Progenitor cell of endocrine pancreas (in vitro differentiated cells): ENCODE results near the gene FBXW10. TPM values are rescaled to one million over a fixed set of nuclear protein-coding genes. Genes with fewer than 3 reads are reported as not detected.
"Not testable (repeated sequence)": the region's sequence is repeated elsewhere in the genome, so short reads cannot be mapped to it uniquely, and the experiment has no call there.

Experiments
- DNase-seq: peaks from one replicate; pipeline ENCODE4 v3.0.0; 2021; ENCODE audit warnings: low spot score; ENCODE audit not compliant: unreplicated experiment
- H3K27ac Mint-ChIP-seq: 2 replicates; pipeline ENCODE4 v1.8.0; 2021; ENCODE audit warnings: mild to moderate bottlenecking, moderate library complexity, mixed read lengths
- H3K27me3 Mint-ChIP-seq: 2 replicates; pipeline ENCODE4 v1.8.0; 2021; ENCODE audit warnings: mixed read lengths
- H3K36me3 Mint-ChIP-seq: 2 replicates; pipeline ENCODE4 v1.8.0; 2022; ENCODE audit warnings: mixed read lengths; ENCODE audit not compliant: insufficient read depth
- H3K4me1 Mint-ChIP-seq: 2 replicates; pipeline ENCODE4 v1.8.0; 2021; ENCODE audit warnings: low read depth, mixed read lengths
- H3K4me3 Mint-ChIP-seq: 2 replicates; pipeline ENCODE4 v1.8.0; 2021; ENCODE audit warnings: low read depth, mild to moderate bottlenecking, moderate library complexity, mixed read lengths
- H3K9me3 Mint-ChIP-seq: 2 replicates; pipeline ENCODE4 v1.8.0; 2021; ENCODE audit warnings: low read depth, mixed read lengths
- CTCF ChIP-seq: fragments of 200-600 bp; sonication (generic); IDR thresholded peaks from one replicate; pipeline ENCODE4 v1.5.0; 2021; ENCODE audit warnings: antibody characterized with exemption, mild to moderate bottlenecking; ENCODE audit not compliant: unreplicated experiment
- total RNA-seq: library from RNA; stranded (reverse); gene quantifications from 2 replicates; pipeline ENCODE4 v1.2.1, GENCODE V29; 2021

The FBXW10 gene
- total RNA-seq, 1 donor from 2014 or later = 0.12 TPM

GRCh38 chr17:18758344-18758743 lies 14.5 kb downstream of the FBXW10 start:
- DNase-seq, H3K27ac Mint-ChIP-seq, H3K4me1 Mint-ChIP-seq, H3K9me3 Mint-ChIP-seq, H3K36me3 Mint-ChIP-seq, H3K27me3 Mint-ChIP-seq, H3K4me3 Mint-ChIP-seq: not testable (repeated sequence)

GRCh38 chr17:18760221-18760620 lies 16.4 kb downstream of the FBXW10 start:
- not testable (repeated sequence) for H3K9me3 Mint-ChIP-seq, H3K4me3 Mint-ChIP-seq, H3K4me1 Mint-ChIP-seq, H3K36me3 Mint-ChIP-seq, DNase-seq, H3K27ac Mint-ChIP-seq, H3K27me3 Mint-ChIP-seq

- peaks cover 27% of the 10 kb centered on the region for H3K4me1 Mint-ChIP-seq
- not testable (repeated sequence) for H3K27me3 Mint-ChIP-seq, H3K9me3 Mint-ChIP-seq, H3K27ac Mint-ChIP-seq, DNase-seq, H3K4me3 Mint-ChIP-seq, H3K36me3 Mint-ChIP-seq
These were observed 26.7 kb downstream of the FBXW10 start for GRCh38 chr17:18770572-18770971.

GRCh38 chr17:18771066-18771465 lies 27.2 kb downstream of the FBXW10 start:
- not testable (repeated sequence) for H3K9me3 Mint-ChIP-seq, H3K27ac Mint-ChIP-seq, H3K36me3 Mint-ChIP-seq, DNase-seq, H3K27me3 Mint-ChIP-seq, H3K4me3 Mint-ChIP-seq
- peaks cover 27% of the 10 kb centered on the region for H3K4me1 Mint-ChIP-seq

- no peak for TF ChIP-seq CTCF
- no peaks in the 10 kb centered on the region for H3K36me3 Mint-ChIP-seq
- no peak for DNase-seq
- H3K4me3 Mint-ChIP-seq = no peak overlapping the region
- no peaks in the 10 kb centered on the region for H3K9me3 Mint-ChIP-seq
- H3K4me1 Mint-ChIP-seq = peaks cover 27% of the 10 kb centered on the region
- no peaks in the 10 kb centered on the region for H3K27me3 Mint-ChIP-seq
- H3K27ac Mint-ChIP-seq = no peak overlapping the region
These were observed 28.6 kb downstream of the FBXW10 start for GRCh38 chr17:18772471-18772870.

GRCh38 chr17:18780991-18781718 lies 37.3 kb downstream of the FBXW10 start, which contains the start of gene TVP23B:
Gene TVP23B (plus strand): TSS chr17:18781183. CDS start chr17:18781294, 111 bp downstream.
- H3K36me3 Mint-ChIP-seq, H3K9me3 Mint-ChIP-seq, H3K27me3 Mint-ChIP-seq: not testable (repeated sequence)
- Mint-ChIP-seq H3K27ac (peak within 1 kb of the TSS; percentile 97), H3K4me3 (peak within 1 kb of the TSS; percentile 82), H3K4me1 (peaks cover 15% of the 10 kb centered on the region)
- peak; percentile 93 for DNase-seq

- H3K4me3 Mint-ChIP-seq = peak overlapping the region; percentile 71
- H3K4me1 Mint-ChIP-seq = peaks cover 15% of the 10 kb centered on the region
- DNase-seq, H3K36me3 Mint-ChIP-seq, H3K9me3 Mint-ChIP-seq, H3K27me3 Mint-ChIP-seq: not testable (repeated sequence)
- H3K27ac Mint-ChIP-seq = peak overlapping the region; percentile 73
These were observed 38.0 kb downstream of the FBXW10 start for GRCh38 chr17:18781805-18782204.

- Mint-ChIP-seq H3K27ac (peak overlapping the region; percentile 78), H3K36me3 (peaks cover 11% of the 10 kb centered on the region)
- DNase-seq = not testable (repeated sequence)
These were observed 42.1 kb downstream of the FBXW10 start for GRCh38 chr17:18785933-18786332.

GRCh38 chr17:18786890-18787289 lies 43.0 kb downstream of the FBXW10 start:
- peaks cover 14% of the 10 kb centered on the region for H3K4me1 Mint-ChIP-seq
- not testable (repeated sequence) for H3K9me3 Mint-ChIP-seq, H3K4me3 Mint-ChIP-seq, H3K27me3 Mint-ChIP-seq, DNase-seq, H3K27ac Mint-ChIP-seq
- peaks cover 11% of the 10 kb centered on the region for H3K36me3 Mint-ChIP-seq

More at GRCh38 chr17:18785933-18786332, 42.1 kb downstream of the FBXW10 start:
- peaks cover 14% of the 10 kb centered on the region for H3K4me1 Mint-ChIP-seq
- not testable (repeated sequence) for H3K27me3 Mint-ChIP-seq, H3K9me3 Mint-ChIP-seq, H3K4me3 Mint-ChIP-seq

GRCh38 chr17:18791402-18791801 lies 47.5 kb downstream of the FBXW10 start:
- DNase-seq, H3K27ac Mint-ChIP-seq, H3K4me3 Mint-ChIP-seq, H3K4me1 Mint-ChIP-seq, H3K9me3 Mint-ChIP-seq, H3K27me3 Mint-ChIP-seq, H3K36me3 Mint-ChIP-seq: not testable (repeated sequence)

GRCh38 chr17:18794841-18795240 lies 51.0 kb downstream of the FBXW10 start:
- not testable (repeated sequence) for H3K27me3 Mint-ChIP-seq, H3K4me3 Mint-ChIP-seq, H3K27ac Mint-ChIP-seq, H3K9me3 Mint-ChIP-seq, DNase-seq, H3K4me1 Mint-ChIP-seq
- H3K36me3 Mint-ChIP-seq = peaks cover 12% of the 10 kb centered on the region

GRCh38 chr17:18796887-18797286 lies 53.0 kb downstream of the FBXW10 start:
- H3K4me1 Mint-ChIP-seq, H3K27ac Mint-ChIP-seq, DNase-seq, H3K9me3 Mint-ChIP-seq, H3K27me3 Mint-ChIP-seq, H3K4me3 Mint-ChIP-seq: not testable (repeated sequence)
- H3K36me3 Mint-ChIP-seq = peaks cover 14% of the 10 kb centered on the region
